Measurements from ENCODE around the gene MEI1. TPM values are rescaled to one million over a fixed set of nuclear protein-coding genes. Genes with fewer than 3 reads are reported as not detected.

The MEI1 gene
- total RNA-seq, 1 experiment from 2014 or later, result 0.20 TPM

- peak overlapping the region in 1 of 3 experiments; percentile 36; a peak in 1 of 7 replicates for H3K27ac Mint-ChIP-seq
These were observed 126.1 kb downstream of the MEI1 start for GRCh38 chr22:41825376-41825775.

More at GRCh38 chr22:41825376-41825775, 126.1 kb downstream of the MEI1 start:
- Histone ChIP-seq H2BK15ac (ENCODE audit: low read depth, low read length) (no peak overlapping the region), H3K56ac (ENCODE audit: insufficient read length, low read depth, low read length) (no peak overlapping the region), H3K79me2 (ENCODE audit: insufficient read depth, low read length) (no peaks in the 10 kb centered on the region), H3K4me1 (ENCODE audit: insufficient read depth, low read length) (peaks cover 5% of the 10 kb centered on the region; the same call in 1 of the 2 replicates), H3K4ac (ENCODE audit: low read depth, low read length) (no peak overlapping the region), H2BK120ac (ENCODE audit: low read depth, low read length, poor library complexity, severe bottlenecking) (no peak overlapping the region), H3K9me3 (ENCODE audit: control insufficient read depth, low read depth, low read length) (no peaks in the 10 kb centered on the region), H4K5ac (ENCODE audit: insufficient read length, low read depth, low read length) (no peak overlapping the region), H3K27me3 (ENCODE audit: insufficient read depth, low read length) (no peaks in the 10 kb centered on the region), H3K14ac (ENCODE audit: insufficient read depth, low read length) (no peak overlapping the region), H2BK20ac (ENCODE audit: low read depth, low read length, poor library complexity, severe bottlenecking) (no peak overlapping the region), H3K27ac (ENCODE audit: insufficient read length, low read depth, low read length) (no peak overlapping the region), H3K9ac (ENCODE audit: extremely low read depth, insufficient read length, low read length) (no peak overlapping the region), H4K20me1 (ENCODE audit: control insufficient read depth, insufficient read depth, insufficient read length) (no peaks in the 10 kb centered on the region), H4K91ac (ENCODE audit: insufficient read length, low read depth, low read length) (no peak overlapping the region), H3K18ac (ENCODE audit: insufficient read length, low read depth, low read length) (no peak overlapping the region), H3K79me1 (ENCODE audit: insufficient read depth, low read depth, low read length, poor library complexity, severe bottlenecking) (no peaks in the 10 kb centered on the region), H2AFZ (ENCODE audit: low read length) (no peak overlapping the region), H2BK12ac (ENCODE audit: insufficient read length, low read depth, low read length) (no peak overlapping the region), H3T11ph (ENCODE audit: low read length) (no peak overlapping the region), H4K8ac (replicated peaks; ENCODE audit: insufficient read length, low read depth, low read length) (no peak overlapping the region), H3K23me2 (ENCODE audit: insufficient read length, low read depth, low read length, poor library complexity, severe bottlenecking) (no peaks in the 10 kb centered on the region), H3K4me2 (ENCODE audit: insufficient read depth, insufficient read length, low read length) (no peak overlapping the region), H2BK5ac (ENCODE audit: insufficient read length, low read length) (no peak overlapping the region), H3K23ac (ENCODE audit: insufficient read length, low read depth, low read length) (no peak overlapping the region), H2AK5ac (ENCODE audit: insufficient read length, low read length) (no peak overlapping the region)
- Mint-ChIP-seq H3K36me3 (ENCODE audit: insufficient read depth in 1 of 3, low read depth in 3 of 3) (peaks cover 8 to 27% (median 22%) of the 10 kb centered on the region in 3 experiments), H3K4me3 (no peak overlapping the region), H3K9me3 (no peaks in the 10 kb centered on the region), H3K27me3 (ENCODE audit: low read depth) (no peaks in the 10 kb centered on the region; the same call in 1 of the 2 replicates), H3K4me1 (peaks cover 27 to 41% of the 10 kb centered on the region in 2 experiments)
- no CpG with 5 or more reads among the region's 7 CpGs for WGBS (ENCODE audit: extremely low coverage, insufficient read length, low lambda C conversion rate)
- no peak for DNase-seq
- TF ChIP-seq CTCF (conservative IDR thresholded peaks at IDR 0.05), result no peak

All from H9 (cell line).